Activated effector memory CD4-positive, alpha-beta T cell treated with anti-CD3 and anti-CD28 coated beads, Interleukin-2, amount 50 U/mL, for 16 hours (primary cell): ENCODE data around the gene EXOC6.

ENCODE experiments used
- DNase-seq: peaks from one replicate; pipeline ENCODE4 v3.0.0-alpha.2; 2020

Gene EXOC6

DNA sequence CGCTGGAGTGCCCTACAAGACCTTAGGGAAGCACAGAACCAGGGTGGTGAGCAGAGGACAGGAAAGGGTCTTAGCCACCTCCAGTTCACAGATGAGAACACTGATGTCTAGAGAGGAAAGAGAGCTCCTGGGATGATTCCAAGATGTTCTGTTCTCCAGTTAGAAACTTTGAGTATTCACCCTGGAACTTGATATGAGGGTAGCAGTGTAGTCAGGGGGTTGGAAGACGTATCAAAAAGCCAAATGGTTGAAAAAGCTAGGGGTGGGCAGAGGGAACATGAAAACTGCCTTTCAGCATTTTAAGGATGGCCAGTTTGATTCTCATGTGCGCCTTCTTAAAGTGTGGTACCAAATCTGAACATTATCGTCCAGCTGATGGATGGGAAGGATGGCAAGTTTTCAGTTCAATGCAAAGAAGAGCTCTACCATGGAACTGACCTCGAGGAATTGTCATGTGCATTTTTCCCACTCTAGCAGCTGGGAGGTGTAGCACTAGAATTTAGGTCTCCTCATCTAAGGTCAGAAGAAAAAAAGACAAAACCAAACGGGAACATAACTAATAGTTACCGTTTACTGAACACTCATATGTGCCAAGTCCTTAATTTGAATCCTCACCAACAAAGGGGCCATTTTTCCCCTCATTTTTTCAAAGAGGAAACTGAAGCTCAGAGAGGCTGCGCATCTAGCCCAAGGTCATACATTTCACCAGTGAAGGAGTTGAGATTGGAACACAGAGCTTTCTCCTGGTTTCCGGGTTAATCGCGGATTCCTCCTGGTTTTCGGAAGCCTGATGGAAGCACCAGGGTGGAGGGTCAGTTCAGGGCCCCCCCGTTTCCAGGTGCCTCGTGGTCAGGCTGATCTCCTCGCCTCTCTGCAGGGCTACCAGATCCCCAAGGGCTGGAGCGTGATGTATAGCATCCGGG, 219.4 kb downstream of the EXOC6 start:
- no peak for DNase-seq

GRCh38 chr10:93068411-93069244, 220.3 kb downstream of the EXOC6 start:
- no peak for DNase-seq

- no peak for DNase-seq
Observed at GRCh38 chr10:93069245-93069561, 220.9 kb downstream of the EXOC6 start.

DNA sequence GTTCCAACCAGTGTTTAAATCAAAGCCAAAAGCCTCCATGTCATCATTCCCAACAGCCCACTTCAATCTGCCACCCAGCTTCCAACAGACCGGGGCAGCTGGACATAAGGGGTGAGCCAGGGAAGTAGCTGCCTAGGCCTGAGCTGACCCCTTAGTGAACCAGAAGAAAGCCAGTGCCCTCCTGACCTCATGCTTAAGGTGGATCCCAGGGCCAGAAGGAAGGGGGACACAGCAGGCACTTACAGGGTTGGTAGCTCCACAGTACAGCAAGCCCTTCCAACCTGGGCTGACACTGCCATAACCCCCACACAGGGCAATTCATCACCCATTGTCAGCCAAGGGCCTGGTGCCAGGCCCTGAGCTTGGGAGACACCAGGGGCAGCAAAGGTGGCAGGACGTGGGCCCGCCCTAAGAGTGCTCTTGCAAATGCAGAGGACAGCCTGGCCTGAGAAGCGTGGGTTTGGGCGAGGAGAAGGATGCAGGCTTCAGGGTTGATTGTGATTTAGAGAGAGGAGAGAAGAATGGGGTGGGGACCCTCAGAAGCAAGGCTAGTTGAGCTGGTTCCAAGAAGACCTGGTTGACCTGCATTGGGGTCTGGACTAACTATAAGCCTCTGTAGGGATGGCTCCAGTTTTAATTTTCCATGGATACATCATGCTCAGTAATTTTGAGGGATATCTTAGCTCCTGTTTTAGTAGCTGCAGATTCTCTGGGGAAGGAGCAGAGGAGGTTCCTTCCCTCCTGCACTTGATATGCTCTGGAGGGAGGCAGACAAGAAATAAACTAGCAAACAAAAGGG, 222.3 kb downstream of the EXOC6 start:
- no peak for DNase-seq

DNA sequence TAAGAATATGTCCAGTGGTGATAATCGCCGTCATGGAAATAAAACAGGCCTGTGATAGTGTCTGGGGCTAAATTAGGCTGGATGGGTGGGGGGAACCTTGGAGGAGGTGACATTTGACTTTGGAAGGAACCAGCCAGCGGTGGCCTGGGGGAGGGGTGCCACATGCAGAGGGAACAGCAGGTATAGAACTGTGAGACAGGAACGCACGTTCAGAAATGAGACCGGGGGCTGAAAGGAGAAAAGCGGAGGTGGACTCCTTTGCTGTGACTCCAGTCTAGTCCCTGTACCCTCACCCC, 222.8 kb downstream of the EXOC6 start:
- no peak for DNase-seq

- DNase-seq, result no peak
Observed at GRCh38 chr10:93071674-93072224, 223.4 kb downstream of the EXOC6 start.

- DNase-seq, result no peak
Observed at GRCh38 chr10:93072225-93072712, 223.9 kb downstream of the EXOC6 start.

- no peak for DNase-seq
Observed at GRCh38 chr10:93072713-93073538, 224.6 kb downstream of the EXOC6 start.

DNA sequence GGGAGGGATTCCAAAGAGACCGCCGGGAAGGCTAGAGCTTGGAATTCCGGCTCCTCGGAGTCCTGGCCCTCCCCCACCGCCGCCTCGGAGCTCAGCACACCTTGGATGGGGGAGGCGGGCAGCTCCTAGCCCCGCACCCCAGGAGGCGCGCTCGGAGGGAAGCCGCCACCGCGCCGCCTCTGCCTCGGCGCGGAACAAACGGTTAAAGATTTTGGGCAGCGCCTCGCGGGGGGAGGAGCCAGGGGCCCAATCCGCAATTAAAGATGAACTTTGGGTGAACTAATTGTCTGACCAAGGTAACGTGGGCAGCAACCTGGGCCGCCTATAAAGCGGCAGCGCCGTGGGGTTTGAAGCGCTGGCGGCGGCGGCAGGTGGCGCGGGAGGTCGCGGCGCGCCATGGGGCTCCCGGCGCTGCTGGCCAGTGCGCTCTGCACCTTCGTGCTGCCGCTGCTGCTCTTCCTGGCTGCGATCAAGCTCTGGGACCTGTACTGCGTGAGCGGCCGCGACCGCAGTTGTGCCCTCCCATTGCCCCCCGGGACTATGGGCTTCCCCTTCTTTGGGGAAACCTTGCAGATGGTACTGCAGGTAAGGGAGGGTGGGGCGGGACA, 225.3 kb downstream of the EXOC6 start, which contains the start of gene CYP26A1:
Gene CYP26A1 (plus strand): TSS at position 355 of the 608 bp plus-strand sequence. CDS start 42 bp downstream, at position 397.
- no peak for DNase-seq

DNA sequence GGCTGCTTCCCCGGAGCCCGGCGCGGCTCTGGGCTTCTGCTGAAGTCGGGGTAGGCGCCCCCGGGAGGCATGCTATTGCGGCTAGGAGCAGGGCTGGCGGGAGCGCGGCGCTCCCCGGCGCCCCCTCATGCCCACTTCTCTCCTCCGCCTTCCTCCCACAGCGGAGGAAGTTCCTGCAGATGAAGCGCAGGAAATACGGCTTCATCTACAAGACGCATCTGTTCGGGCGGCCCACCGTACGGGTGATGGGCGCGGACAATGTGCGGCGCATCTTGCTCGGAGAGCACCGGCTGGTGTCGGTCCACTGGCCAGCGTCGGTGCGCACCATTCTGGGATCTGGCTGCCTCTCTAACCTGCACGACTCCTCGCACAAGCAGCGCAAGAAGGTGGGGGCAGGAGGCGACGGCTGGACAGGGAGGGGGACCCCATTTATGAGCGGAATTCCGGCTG, 225.9 kb downstream of the EXOC6 start:
- no peak for DNase-seq

DNA sequence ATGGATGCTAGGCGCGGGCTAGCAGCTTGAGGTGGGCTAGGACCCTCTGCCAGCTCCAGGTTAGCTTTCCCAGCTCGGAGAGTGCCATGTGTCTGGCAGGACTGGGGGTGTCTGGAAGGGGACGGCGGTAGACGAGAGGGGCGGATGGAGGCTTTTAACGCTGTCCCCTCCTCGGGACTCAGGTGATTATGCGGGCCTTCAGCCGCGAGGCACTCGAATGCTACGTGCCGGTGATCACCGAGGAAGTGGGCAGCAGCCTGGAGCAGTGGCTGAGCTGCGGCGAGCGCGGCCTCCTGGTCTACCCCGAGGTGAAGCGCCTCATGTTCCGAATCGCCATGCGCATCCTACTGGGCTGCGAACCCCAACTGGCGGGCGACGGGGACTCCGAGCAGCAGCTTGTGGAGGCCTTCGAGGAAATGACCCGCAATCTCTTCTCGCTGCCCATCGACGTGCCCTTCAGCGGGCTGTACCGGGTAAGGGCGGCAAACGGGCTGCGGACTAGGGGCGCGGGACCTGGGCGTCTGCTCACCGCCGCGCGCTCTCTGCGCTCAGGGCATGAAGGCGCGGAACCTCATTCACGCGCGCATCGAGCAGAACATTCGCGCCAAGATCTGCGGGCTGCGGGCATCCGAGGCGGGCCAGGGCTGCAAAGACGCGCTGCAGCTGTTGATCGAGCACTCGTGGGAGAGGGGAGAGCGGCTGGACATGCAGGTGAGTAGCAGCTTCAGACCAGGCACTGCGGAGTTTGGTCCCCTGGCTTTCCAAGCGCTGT, 226.5 kb downstream of the EXOC6 start:
- DNase-seq, result no peak

DNA sequence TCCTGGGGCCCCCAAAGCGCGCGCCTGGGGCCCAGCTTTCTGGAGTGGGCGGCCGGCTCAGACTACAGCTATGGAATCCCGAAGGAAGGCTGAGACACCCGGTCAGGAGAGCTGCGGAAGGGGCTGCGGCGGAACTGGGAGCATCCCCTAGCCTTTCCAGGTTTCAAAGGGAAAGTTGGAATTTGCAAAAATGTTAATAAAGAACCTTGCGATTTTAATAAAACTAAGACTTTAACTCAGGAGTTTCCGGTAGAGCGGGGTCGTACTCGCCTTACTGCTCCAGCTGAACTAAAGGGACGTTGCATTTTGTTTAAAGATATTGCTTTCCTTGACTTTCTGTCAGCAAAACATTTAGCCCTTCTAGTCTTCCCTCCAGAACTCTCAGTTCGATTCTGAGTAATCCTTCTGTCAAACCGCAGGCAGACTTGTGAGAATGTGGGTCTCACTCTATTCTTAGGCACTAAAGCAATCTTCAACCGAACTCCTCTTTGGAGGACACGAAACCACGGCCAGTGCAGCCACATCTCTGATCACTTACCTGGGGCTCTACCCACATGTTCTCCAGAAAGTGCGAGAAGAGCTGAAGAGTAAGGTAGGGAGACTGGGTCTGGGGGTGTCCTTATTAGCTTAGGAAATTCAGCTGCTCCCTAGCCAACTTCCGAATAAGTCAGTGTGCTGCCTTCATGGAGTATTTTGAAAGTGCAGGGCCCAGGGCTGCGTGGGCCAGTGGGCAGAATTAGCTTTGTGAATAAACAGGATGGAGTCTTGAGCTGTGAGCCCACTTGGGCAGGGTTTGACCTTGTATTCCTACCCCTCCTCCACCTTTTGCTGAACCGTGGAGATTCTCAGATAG, 227.3 kb downstream of the EXOC6 start:
- no peak for DNase-seq

DNA sequence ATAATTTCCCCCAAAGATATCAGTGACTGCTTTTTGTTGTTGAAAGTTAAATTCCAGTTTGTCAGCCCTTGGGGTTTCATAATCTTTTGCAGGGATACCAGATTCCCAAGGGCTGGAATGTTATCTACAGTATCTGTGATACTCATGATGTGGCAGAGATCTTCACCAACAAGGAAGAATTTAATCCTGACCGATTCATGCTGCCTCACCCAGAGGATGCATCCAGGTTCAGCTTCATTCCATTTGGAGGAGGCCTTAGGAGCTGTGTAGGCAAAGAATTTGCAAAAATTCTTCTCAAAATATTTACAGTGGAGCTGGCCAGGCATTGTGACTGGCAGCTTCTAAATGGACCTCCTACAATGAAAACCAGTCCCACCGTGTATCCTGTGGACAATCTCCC, 228.6 kb downstream of the EXOC6 start:
- DNase-seq, result no peak

- DNase-seq, result no peak
Observed at GRCh38 chr10:93077860-93078337, 229.6 kb downstream of the EXOC6 start.

DNA sequence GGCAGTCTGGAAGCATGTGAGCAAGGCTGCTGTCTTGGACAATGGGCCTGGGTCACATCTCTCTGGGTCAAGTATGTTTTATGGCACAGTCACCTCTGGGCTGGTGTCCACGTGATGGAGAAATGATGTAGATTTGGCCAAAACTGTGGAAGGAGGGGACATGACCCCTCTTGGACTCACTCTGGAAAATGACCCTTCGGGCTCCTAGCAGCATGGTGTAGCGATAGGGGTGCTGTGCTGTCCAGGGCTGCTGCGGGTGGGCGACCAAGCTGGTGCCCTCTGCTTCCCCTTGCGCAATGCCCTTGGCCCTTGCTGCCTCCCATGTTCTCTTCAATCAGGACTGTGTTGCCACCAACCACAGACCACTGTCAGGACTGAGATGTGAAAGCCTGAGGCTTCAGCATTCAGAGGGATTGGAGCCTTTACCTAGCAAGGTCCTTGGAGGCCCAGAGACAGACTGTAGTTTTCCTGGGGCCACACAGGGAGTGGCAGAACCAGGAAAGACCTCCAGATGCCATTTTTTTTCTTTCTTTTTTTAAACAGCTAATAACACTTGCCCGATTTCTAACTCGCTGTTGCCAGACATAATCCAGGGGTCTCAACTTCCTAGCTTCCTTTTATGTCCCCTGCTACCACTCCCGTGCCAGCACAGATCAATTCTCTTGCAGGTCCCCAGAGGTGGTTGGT, 231.5 kb downstream of the EXOC6 start:
- DNase-seq, result no peak

GRCh38 chr10:93080350-93081046, 232.2 kb downstream of the EXOC6 start:
- peak; percentile 82 for DNase-seq

DNA sequence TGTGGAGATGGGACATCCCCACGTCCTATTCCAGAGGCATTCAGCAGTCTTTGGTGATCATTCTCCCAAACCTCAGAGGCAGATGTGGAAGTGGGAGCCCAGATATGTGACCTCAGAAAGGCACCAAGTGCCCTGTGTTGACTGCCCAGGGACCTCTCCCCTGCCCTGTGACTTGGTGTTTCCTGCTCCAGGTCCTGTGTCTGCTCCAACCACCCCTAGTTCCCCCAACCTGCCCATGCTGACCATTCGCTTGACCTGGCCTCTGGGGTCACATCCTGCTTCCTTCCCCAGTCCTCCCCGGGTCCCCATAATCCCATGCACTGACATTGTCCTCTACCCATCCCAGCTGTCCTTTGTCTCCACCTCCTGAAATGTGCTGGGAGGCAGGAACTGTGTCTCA, 233.0 kb downstream of the EXOC6 start:
- peak; percentile 51 for DNase-seq

DNA sequence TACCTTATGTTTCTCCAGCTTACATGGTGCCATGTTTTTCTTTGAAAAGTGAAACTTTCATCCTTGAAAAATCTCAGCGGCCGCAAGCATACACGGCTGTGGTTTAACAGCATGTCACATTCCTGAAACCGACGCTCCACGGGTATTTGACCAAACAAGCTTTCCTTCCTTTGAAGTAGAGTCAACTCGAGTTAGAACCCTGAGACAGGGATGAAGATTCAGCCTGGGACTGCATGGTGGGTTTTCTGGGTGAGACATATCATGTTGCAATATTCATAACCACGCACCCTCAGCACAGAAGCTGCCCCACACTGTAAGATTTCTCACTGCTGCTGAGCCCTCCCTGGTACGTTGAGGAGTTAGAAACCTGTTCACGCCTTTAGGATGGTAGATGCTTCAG, 233.5 kb downstream of the EXOC6 start:
- DNase-seq, result peak; percentile 3
